HG03378 (cell line): ENCODE measurements around the gene FSIP1.

Source experiments
- ATAC-seq: cut with Tn5 transposase; IDR thresholded peaks from one replicate; pipeline ENCODE4 v1.9.1; 2021; ENCODE audit warnings: mild to moderate bottlenecking, moderate library complexity; ENCODE audit not compliant: unreplicated experiment

The FSIP1 gene

GRCh38 chr15:39586387-39587095 is 196.1 kb downstream of the FSIP1 start:
- ATAC-seq: no peak

GRCh38 chr15:39585871-39586301 is 196.8 kb downstream of the FSIP1 start:
- ATAC-seq: no peak

- no peak for ATAC-seq
Observed at GRCh38 chr15:39585389-39585841, 197.2 kb downstream of the FSIP1 start.

- ATAC-seq: no peak
Observed at GRCh38 chr15:39584662-39585388, 197.8 kb downstream of the FSIP1 start.

GRCh38 chr15:39584266-39584659 is 198.4 kb downstream of the FSIP1 start:
- ATAC-seq: no peak

GRCh38 chr15:39583596-39584265 is 198.9 kb downstream of the FSIP1 start:
- ATAC-seq: no peak

- ATAC-seq: no peak
Observed at GRCh38 chr15:39582977-39583595, 199.6 kb downstream of the FSIP1 start.

- ATAC-seq: no peak
Observed at GRCh38 chr15:39582286-39582976, 200.2 kb downstream of the FSIP1 start.

- ATAC-seq: no peak
Observed at GRCh38 chr15:39581793-39582285, 200.8 kb downstream of the FSIP1 start.

- ATAC-seq: no peak
Observed at GRCh38 chr15:39581242-39581792, 201.3 kb downstream of the FSIP1 start.

- no peak for ATAC-seq
Observed at GRCh38 chr15:39580485-39581241, 202.0 kb downstream of the FSIP1 start, which contains the start of gene THBS1. TSS of gene THBS1 (plus strand) at chr15:39581079. CDS start at chr15:39581858, 779 bp downstream.

GRCh38 chr15:39580117-39580484 is 202.5 kb downstream of the FSIP1 start:
- ATAC-seq: no peak

GRCh38 chr15:39579487-39580116 is 203.0 kb downstream of the FSIP1 start:
- ATAC-seq: no peak

- no peak for ATAC-seq
Observed at GRCh38 chr15:39578851-39579486, 203.7 kb downstream of the FSIP1 start.

- no peak for ATAC-seq
Observed at GRCh38 chr15:39575180-39575579, 207.5 kb downstream of the FSIP1 start.

- ATAC-seq: no peak
Observed at GRCh38 chr15:39574427-39574826, 208.2 kb downstream of the FSIP1 start.

GRCh38 chr15:39573844-39574243 is 208.8 kb downstream of the FSIP1 start:
- no peak for ATAC-seq

- ATAC-seq: no peak
Observed at GRCh38 chr15:39573287-39573686, 209.4 kb downstream of the FSIP1 start.
